GM18519 (cell line): Measurements from ENCODE around the gene HEPACAM.
"Not testable (repeated sequence)": the region's sequence is repeated elsewhere in the genome, so short reads cannot be mapped to it uniquely, and the experiment has no call there.

Source experiments
- ATAC-seq: cut with Tn5 transposase; IDR thresholded peaks from one replicate; pipeline ENCODE4 v1.9.1; 2021; ENCODE audit warnings: mild to moderate bottlenecking, moderate library complexity; ENCODE audit not compliant: unreplicated experiment, low FRiP score

Gene HEPACAM

GRCh38 chr11:124935548-124936514 lies at the start of gene HEPACAM:
TSS of gene HEPACAM (minus strand) at chr11:124936047. CDS start at chr11:124936006, 41 bp downstream.
- ATAC-seq: no peak

- ATAC-seq: no peak
These were observed 48.6 kb upstream of the HEPACAM start for GRCh38 chr11:124984512-124984854.

- ATAC-seq: no peak
These were observed 48.0 kb upstream of the HEPACAM start for GRCh38 chr11:124983674-124984511.

- no peak for ATAC-seq
These were observed 46.2 kb upstream of the HEPACAM start for GRCh38 chr11:124982043-124982442.

GRCh38 chr11:124978316-124978715 lies 42.5 kb upstream of the HEPACAM start:
- no peak for ATAC-seq

- no peak for ATAC-seq
These were observed 41.2 kb upstream of the HEPACAM start for GRCh38 chr11:124977006-124977405.

- no peak for ATAC-seq
These were observed 40.7 kb upstream of the HEPACAM start for GRCh38 chr11:124976531-124976930.

- no peak for ATAC-seq
These were observed 36.0 kb upstream of the HEPACAM start for GRCh38 chr11:124971810-124972209.

- ATAC-seq: no peak
These were observed 35.1 kb upstream of the HEPACAM start for GRCh38 chr11:124970925-124971324.

- not testable (repeated sequence) for ATAC-seq
These were observed 32.4 kb upstream of the HEPACAM start for GRCh38 chr11:124968197-124968596.

- peak; percentile 92 for ATAC-seq
These were observed 26.2 kb upstream of the HEPACAM start for GRCh38 chr11:124961972-124962609.

GRCh38 chr11:124955035-124955434 lies 19.2 kb upstream of the HEPACAM start:
- no peak for ATAC-seq

GRCh38 chr11:124954590-124954955 lies 18.7 kb upstream of the HEPACAM start:
- ATAC-seq: no peak

- ATAC-seq: peak; percentile 93
These were observed 18.1 kb upstream of the HEPACAM start, which contains the start of gene CCDC15 for GRCh38 chr11:124953753-124954589. TSS of gene CCDC15 (plus strand) at chr11:124954202. CDS start at chr11:124954733, 531 bp downstream.

- ATAC-seq: no peak
These were observed 15.5 kb upstream of the HEPACAM start for GRCh38 chr11:124951341-124951740.

- no peak for ATAC-seq
These were observed 14.9 kb upstream of the HEPACAM start for GRCh38 chr11:124950601-124951330.

GRCh38 chr11:124946735-124947141 lies 10.9 kb upstream of the HEPACAM start:
- no peak for ATAC-seq

GRCh38 chr11:124945826-124946225 lies 10.0 kb upstream of the HEPACAM start:
- ATAC-seq: no peak

- ATAC-seq: no peak
These were observed 8.7 kb upstream of the HEPACAM start for GRCh38 chr11:124944565-124944964.
